ENCODE measurements around the gene TMEM182. TPM values are rescaled to one million over a fixed set of nuclear protein-coding genes. Genes with fewer than 3 reads are reported as not detected.

The TMEM182 gene
- total and polyA plus RNA-seq, 9 of the 15 experiments (the other 6 are each of a cell fraction or from before 2014, with no cell fraction given): 5.2 to 11.4 (median 7.5) TPM

GRCh38 chr2:102736410-102737409, 25.1 kb upstream of the TMEM182 start (continued):
- TF ChIP-seq, protein P1, sequence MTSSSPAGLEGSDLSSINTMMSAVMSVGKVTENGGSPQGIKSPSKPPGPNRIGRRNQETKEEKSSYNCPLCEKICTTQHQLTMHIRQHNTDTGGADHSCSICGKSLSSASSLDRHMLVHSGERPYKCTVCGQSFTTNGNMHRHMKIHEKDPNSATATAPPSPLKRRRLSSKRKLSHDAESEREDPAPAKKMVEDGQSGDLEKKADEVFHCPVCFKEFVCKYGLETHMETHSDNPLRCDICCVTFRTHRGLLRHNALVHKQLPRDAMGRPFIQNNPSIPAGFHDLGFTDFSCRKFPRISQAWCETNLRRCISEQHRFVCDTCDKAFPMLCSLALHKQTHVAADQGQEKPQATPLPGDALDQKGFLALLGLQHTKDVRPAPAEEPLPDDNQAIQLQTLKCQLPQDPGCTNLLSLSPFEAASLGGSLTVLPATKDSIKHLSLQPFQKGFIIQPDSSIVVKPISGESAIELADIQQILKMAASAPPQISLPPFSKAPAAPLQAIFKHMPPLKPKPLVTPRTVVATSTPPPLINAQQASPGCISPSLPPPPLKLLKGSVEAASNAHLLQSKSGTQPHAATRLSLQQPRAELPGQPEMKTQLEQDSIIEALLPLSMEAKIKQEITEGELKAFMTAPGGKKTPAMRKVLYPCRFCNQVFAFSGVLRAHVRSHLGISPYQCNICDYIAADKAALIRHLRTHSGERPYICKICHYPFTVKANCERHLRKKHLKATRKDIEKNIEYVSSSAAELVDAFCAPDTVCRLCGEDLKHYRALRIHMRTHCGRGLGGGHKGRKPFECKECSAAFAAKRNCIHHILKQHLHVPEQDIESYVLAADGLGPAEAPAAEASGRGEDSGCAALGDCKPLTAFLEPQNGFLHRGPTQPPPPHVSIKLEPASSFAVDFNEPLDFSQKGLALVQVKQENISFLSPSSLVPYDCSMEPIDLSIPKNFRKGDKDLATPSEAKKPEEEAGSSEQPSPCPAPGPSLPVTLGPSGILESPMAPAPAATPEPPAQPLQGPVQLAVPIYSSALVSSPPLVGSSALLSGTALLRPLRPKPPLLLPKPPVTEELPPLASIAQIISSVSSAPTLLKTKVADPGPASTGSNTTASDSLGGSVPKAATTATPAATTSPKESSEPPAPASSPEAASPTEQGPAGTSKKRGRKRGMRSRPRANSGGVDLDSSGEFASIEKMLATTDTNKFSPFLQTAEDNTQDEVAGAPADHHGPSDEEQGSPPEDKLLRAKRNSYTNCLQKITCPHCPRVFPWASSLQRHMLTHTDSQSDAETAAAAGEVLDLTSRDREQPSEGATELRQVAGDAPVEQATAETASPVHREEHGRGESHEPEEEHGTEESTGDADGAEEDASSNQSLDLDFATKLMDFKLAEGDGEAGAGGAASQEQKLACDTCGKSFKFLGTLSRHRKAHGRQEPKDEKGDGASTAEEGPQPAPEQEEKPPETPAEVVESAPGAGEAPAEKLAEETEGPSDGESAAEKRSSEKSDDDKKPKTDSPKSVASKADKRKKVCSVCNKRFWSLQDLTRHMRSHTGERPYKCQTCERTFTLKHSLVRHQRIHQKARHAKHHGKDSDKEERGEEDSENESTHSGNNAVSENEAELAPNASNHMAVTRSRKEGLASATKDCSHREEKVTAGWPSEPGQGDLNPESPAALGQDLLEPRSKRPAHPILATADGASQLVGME (CRISPR knock-in tag; IDR thresholded peaks at IDR 0.05): no peak
- TF ChIP-seq, protein P2, sequence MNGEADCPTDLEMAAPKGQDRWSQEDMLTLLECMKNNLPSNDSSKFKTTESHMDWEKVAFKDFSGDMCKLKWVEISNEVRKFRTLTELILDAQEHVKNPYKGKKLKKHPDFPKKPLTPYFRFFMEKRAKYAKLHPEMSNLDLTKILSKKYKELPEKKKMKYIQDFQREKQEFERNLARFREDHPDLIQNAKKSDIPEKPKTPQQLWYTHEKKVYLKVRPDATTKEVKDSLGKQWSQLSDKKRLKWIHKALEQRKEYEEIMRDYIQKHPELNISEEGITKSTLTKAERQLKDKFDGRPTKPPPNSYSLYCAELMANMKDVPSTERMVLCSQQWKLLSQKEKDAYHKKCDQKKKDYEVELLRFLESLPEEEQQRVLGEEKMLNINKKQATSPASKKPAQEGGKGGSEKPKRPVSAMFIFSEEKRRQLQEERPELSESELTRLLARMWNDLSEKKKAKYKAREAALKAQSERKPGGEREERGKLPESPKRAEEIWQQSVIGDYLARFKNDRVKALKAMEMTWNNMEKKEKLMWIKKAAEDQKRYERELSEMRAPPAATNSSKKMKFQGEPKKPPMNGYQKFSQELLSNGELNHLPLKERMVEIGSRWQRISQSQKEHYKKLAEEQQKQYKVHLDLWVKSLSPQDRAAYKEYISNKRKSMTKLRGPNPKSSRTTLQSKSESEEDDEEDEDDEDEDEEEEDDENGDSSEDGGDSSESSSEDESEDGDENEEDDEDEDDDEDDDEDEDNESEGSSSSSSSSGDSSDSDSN (IDR thresholded peaks at IDR 0.05; ENCODE audit: borderline replicate concordance in 1 of 2, low read depth in 2 of 2, low read length in 2 of 2): no peak
- TF ChIP-seq NFXL1 (CRISPR knock-in tag; IDR thresholded peaks at IDR 0.05) (no peak), ZBTB33 (CRISPR knock-in tag; IDR thresholded peaks at IDR 0.05) (0 out of 2 replicates have a peak, but pooled peaks have one; percentile 26), PTBP1 (IDR thresholded peaks at IDR 0.05; ENCODE audit: low read depth, low read length) (no peak), RB1 (IDR thresholded peaks at IDR 0.05; ENCODE audit: low read depth) (peak; percentile 50; the same call in 1 of the 2 replicates), ZNF707 (CRISPR knock-in tag; conservative IDR thresholded peaks at IDR 0.05) (no peak), C11orf30 (IDR thresholded peaks at IDR 0.05; ENCODE audit: low read depth) (no peak), ZNF12 (CRISPR knock-in tag; IDR thresholded peaks at IDR 0.05) (peak; percentile 55; the same call in 1 of the 2 replicates), EP300 (IDR thresholded peaks at IDR 0.05; ENCODE audit: low read length) (no peak), GATAD2B (IDR thresholded peaks at IDR 0.05; ENCODE audit: borderline replicate concordance) (no peak)
- TF ChIP-seq, protein P3, sequence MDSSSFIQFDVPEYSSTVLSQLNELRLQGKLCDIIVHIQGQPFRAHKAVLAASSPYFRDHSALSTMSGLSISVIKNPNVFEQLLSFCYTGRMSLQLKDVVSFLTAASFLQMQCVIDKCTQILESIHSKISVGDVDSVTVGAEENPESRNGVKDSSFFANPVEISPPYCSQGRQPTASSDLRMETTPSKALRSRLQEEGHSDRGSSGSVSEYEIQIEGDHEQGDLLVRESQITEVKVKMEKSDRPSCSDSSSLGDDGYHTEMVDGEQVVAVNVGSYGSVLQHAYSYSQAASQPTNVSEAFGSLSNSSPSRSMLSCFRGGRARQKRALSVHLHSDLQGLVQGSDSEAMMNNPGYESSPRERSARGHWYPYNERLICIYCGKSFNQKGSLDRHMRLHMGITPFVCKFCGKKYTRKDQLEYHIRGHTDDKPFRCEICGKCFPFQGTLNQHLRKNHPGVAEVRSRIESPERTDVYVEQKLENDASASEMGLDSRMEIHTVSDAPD (CRISPR knock-in tag; IDR thresholded peaks at IDR 0.05): no peak

All from K562 (cell line).